Calu3 (cell line): Measurements from ENCODE around the gene OTP. TPM values are rescaled to one million over a fixed set of nuclear protein-coding genes. Genes with fewer than 3 reads are reported as not detected.

Source experiments
- BruUV-seq: library from RNA; stranded (reverse); fragments of 400-500 nt; replicated peaks from 2 replicates; lab custom pipeline; 2021; lab: Mats Ljungman, UMichigan
- CTCF ChIA-PET: fragments of 300-600 bp; sonication (Branson Sonifier 250); formaldehyde crosslinking; loops from one replicate; lab custom pipeline; 2022; ENCODE audit warnings: antibody characterized with exemption; lab: Charles Lee
- DNase-seq: peaks from one replicate; pipeline ENCODE4 v3.0.0; 2022
- H3K27ac Mint-ChIP-seq: one replicate; pipeline ENCODE4 v1.8.0; 2022; ENCODE audit warnings: mixed read lengths; ENCODE audit not compliant: unreplicated experiment
- H3K27me3 Mint-ChIP-seq: one replicate; pipeline ENCODE4 v1.8.0; 2022; ENCODE audit warnings: mixed read lengths; ENCODE audit not compliant: unreplicated experiment
- H3K36me3 Mint-ChIP-seq: one replicate; pipeline ENCODE4 v1.8.0; 2022; ENCODE audit warnings: mild to moderate bottlenecking, moderate library complexity, mixed read lengths; ENCODE audit not compliant: insufficient read depth, unreplicated experiment
- H3K4me1 Mint-ChIP-seq: one replicate; pipeline ENCODE4 v1.8.0; 2022; ENCODE audit warnings: mild to moderate bottlenecking, low read depth, mixed read lengths; ENCODE audit not compliant: unreplicated experiment
- H3K4me3 Mint-ChIP-seq: one replicate; pipeline ENCODE4 v1.8.0; 2022; ENCODE audit warnings: mild to moderate bottlenecking, low read depth, moderate library complexity, mixed read lengths; ENCODE audit not compliant: unreplicated experiment
- H3K9me3 Mint-ChIP-seq: one replicate; pipeline ENCODE4 v1.8.0; 2022; ENCODE audit warnings: low read depth, mixed read lengths; ENCODE audit not compliant: unreplicated experiment
- CTCF ChIP-seq: fragments of 200-600 bp; IDR thresholded peaks from one replicate; pipeline ENCODE4 v1.8.0; 2022; ENCODE audit warnings: antibody characterized with exemption; ENCODE audit not compliant: unreplicated experiment
- intact Hi-C: fragments of 100-400 bp; cut with micrococcal nuclease; formaldehyde crosslinking; loops from one replicate; pipeline ENCODE4 v1.10.0; 2022; ENCODE audit not compliant: unreplicated experiment
- total RNA-seq: library from RNA; stranded (reverse); gene quantifications from 2 replicates; pipeline ENCODE4 v1.2.3, GENCODE V29; 2022

Gene OTP
- total RNA-seq, 1 experiment from 2014 or later, result 0.12 TPM

- Mint-ChIP-seq H3K36me3 (no peaks in the 10 kb centered on the region), H3K9me3 (no peaks in the 10 kb centered on the region), H3K4me3 (no peak overlapping the region), H3K4me1 (no peaks in the 10 kb centered on the region), H3K27ac (no peak overlapping the region), H3K27me3 (peaks cover 63% of the 10 kb centered on the region)
- no peak for TF ChIP-seq CTCF
- DNase-seq, result no peak
- intact Hi-C loops, result no loop called here
- BruUV-seq, result no TSS peak
- CTCF ChIA-PET, result interaction anchor here (0.6 kb wide), 1 partner anchor 362 kb away, joined by 3 read pairs; no protein-coding TSS in a partner anchor
Measured at GRCh38 chr5:77638763-77639671, 504 bp upstream of the OTP start.

GRCh38 chr5:77637170-77637997, 1.1 kb downstream of the OTP start:
- no peaks in the 10 kb centered on the region for H3K9me3 Mint-ChIP-seq
- BruUV-seq, result no TSS peak

GRCh38 chr5:77636641-77637169, 1.8 kb downstream of the OTP start:
- no peak for TF ChIP-seq CTCF
- H3K4me1 Mint-ChIP-seq, result peaks cover under 1% of the 10 kb centered on the region
- intact Hi-C loops, result no loop called here
- no peak overlapping the region for H3K4me3 Mint-ChIP-seq
- H3K27me3 Mint-ChIP-seq, result peaks cover 58% of the 10 kb centered on the region
- CTCF ChIA-PET, result no interaction called here
- no peaks in the 10 kb centered on the region for H3K36me3 Mint-ChIP-seq
- DNase-seq, result no peak
- BruUV-seq, result no TSS peak
- H3K9me3 Mint-ChIP-seq, result no peaks in the 10 kb centered on the region
- H3K27ac Mint-ChIP-seq, result no peak overlapping the region

More at GRCh38 chr5:77637170-77637997, 1.1 kb downstream of the OTP start:
- Mint-ChIP-seq H3K4me1 (no peaks in the 10 kb centered on the region), H3K36me3 (no peaks in the 10 kb centered on the region), H3K27ac (no peak overlapping the region), H3K4me3 (no peak overlapping the region), H3K27me3 (peaks cover 59% of the 10 kb centered on the region)
- intact Hi-C loops, result no loop called here
- no peak for DNase-seq
- TF ChIP-seq CTCF, result no peak
- CTCF ChIA-PET, result interaction anchor here (0.6 kb wide), 1 partner anchor 11 kb away, joined by 6 read pairs; no protein-coding TSS in a partner anchor

- Mint-ChIP-seq H3K27ac (no peak overlapping the region), H3K27me3 (peaks cover 52% of the 10 kb centered on the region), H3K4me1 (peaks cover 6% of the 10 kb centered on the region), H3K36me3 (peaks cover 2% of the 10 kb centered on the region), H3K9me3 (no peaks in the 10 kb centered on the region), H3K4me3 (no peak overlapping the region)
- intact Hi-C loops, result no loop called here
- no peak for DNase-seq
- CTCF ChIA-PET, result no interaction called here
- TF ChIP-seq CTCF, result no peak
- BruUV-seq, result no TSS peak
Measured at GRCh38 chr5:77635917-77636640, 2.4 kb downstream of the OTP start.
